Measurements from ENCODE around the gene ANGPTL2.

DNA sequence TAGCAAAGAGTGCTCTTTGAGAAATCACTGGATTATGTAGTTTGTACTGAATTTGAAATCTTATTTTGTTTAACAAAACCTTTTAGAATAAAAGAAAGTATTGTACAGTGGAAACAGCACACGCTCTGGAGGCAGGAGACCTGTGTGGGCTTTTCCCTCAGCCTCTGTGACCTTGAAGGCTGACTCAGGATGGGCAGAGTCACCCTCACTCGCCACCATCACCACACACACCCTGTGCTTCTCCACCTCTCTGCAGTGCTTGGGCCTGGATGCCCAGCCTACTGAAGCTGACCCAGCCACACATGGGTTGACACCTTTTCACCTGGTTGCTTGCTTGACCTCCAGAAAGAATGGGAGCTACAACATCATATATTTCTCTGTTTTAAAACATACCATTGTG, 19.6 kb downstream of the ANGPTL2 start:
- no peak for TF ChIP-seq CTCF (IDR thresholded peaks at IDR 0.05)
- TF ChIP-seq, protein P1, sequence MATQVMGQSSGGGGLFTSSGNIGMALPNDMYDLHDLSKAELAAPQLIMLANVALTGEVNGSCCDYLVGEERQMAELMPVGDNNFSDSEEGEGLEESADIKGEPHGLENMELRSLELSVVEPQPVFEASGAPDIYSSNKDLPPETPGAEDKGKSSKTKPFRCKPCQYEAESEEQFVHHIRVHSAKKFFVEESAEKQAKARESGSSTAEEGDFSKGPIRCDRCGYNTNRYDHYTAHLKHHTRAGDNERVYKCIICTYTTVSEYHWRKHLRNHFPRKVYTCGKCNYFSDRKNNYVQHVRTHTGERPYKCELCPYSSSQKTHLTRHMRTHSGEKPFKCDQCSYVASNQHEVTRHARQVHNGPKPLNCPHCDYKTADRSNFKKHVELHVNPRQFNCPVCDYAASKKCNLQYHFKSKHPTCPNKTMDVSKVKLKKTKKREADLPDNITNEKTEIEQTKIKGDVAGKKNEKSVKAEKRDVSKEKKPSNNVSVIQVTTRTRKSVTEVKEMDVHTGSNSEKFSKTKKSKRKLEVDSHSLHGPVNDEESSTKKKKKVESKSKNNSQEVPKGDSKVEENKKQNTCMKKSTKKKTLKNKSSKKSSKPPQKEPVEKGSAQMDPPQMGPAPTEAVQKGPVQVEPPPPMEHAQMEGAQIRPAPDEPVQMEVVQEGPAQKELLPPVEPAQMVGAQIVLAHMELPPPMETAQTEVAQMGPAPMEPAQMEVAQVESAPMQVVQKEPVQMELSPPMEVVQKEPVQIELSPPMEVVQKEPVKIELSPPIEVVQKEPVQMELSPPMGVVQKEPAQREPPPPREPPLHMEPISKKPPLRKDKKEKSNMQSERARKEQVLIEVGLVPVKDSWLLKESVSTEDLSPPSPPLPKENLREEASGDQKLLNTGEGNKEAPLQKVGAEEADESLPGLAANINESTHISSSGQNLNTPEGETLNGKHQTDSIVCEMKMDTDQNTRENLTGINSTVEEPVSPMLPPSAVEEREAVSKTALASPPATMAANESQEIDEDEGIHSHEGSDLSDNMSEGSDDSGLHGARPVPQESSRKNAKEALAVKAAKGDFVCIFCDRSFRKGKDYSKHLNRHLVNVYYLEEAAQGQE (IDR thresholded peaks at IDR 0.05; ENCODE audit: insufficient read depth in 1 of 2, low read depth in 2 of 2, low read length in 1 of 2): no peak
- no peak for TF ChIP-seq POLR2AphosphoS5 (IDR thresholded peaks at IDR 0.05; ENCODE audit: low read depth, low read length)
- no peak for TF ChIP-seq SIN3A (IDR thresholded peaks at IDR 0.05; ENCODE audit: borderline replicate concordance, insufficient read depth, low read depth, low read length)

Measured in Panc1 (cell line).